SKM-1 (cell line): Measurements from ENCODE around the gene BMP3.
"Not testable (repeated sequence)": the region's sequence is repeated elsewhere in the genome, so short reads cannot be mapped to it uniquely, and the experiment has no call there.

Experiments
- DNase-seq: peaks from one replicate; lab custom pipeline; 2025; ENCODE audit not compliant: unreplicated experiment; lab: John Stamatoyannopoulos, UW

BMP3 gene

GRCh38 chr4:81030061-81030980 is at the start of gene BMP3:
BMP3 (plus strand) TSS chr4:81030708; CDS start chr4:81031285, 577 bp downstream.
- no peak for DNase-seq

GRCh38 chr4:80986011-80986410 is 44.5 kb upstream of the BMP3 start:
- no peak for DNase-seq

DNA sequence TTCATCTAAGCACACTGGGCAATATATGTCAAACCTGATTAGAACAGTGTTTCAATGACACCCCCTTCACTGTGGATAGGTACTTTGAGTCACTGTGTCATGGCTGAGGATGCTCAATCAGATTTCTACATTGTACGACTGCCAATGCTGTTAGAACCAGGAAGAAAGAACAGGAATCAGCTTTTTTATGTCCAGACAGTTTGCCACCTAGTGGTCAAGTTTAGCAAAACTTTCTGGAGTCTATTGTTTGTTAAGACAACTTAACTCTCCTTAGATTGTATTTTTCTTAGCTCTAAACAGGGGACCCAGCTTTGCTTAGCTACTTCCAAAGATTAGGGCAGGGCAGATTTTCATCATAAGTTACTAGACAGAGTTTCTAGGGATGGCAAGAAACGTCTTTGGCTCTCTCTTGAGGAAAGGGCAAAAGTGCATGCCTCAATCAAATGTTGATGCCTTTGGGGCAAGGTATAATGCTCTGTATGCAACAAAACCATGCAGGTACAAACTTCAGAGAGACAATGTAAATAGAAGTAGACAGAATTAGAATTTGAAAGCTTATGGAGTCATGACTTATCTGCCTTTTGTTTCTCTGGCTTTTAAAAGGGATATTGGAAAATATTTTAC is 40.5 kb upstream of the BMP3 start:
- DNase-seq = peak; percentile 73

DNA sequence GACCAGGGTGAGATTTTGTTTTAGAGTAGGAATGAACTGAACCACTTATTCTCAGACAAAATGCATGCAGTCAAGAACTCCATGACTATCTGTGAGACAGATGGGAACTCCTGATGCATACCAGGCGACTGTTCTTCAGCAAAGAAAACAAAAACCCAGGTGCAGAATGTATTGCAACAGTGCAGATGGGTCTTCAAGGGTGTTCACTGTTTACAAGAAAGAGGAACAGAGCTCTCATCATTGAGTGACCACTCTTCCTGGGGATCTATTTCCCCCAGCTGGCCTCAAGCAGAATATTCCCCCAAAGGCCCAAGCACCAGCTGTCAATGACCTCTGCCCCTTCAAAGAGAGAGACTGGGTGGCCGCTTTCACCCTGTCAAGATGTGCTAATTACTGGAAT is 39.7 kb upstream of the BMP3 start:
- DNase-seq = no peak

- DNase-seq = no peak
These were observed 30.6 kb upstream of the BMP3 start for GRCh38 chr4:80999943-81000342.

DNA sequence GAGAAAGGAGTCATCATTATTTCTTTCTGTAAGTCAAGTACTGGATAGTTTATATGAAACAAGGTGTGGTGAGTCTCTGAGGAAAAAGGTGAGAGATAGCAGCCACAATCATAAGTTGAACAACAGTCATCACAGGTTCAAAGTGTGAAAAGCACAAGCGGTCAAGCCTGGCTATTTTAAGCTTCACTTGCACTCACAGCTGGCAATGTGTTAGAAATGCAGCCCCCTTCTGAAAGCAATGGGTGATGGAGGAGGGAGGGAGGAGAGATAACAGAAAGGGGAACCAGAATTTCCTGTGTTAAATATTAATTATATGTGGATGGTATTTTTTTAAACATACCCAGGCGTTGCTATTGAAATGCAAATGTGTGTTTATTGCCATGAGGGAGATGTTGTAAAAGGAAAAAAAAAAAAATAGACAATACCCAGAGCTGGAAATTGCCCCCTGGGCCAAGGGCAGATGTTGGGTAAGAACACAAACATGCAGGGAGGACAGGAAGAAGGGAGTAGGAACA is 26.9 kb upstream of the BMP3 start:
- DNase-seq = no peak

- DNase-seq = no peak
These were observed 23.1 kb upstream of the BMP3 start for GRCh38 chr4:81007417-81007816.

DNA sequence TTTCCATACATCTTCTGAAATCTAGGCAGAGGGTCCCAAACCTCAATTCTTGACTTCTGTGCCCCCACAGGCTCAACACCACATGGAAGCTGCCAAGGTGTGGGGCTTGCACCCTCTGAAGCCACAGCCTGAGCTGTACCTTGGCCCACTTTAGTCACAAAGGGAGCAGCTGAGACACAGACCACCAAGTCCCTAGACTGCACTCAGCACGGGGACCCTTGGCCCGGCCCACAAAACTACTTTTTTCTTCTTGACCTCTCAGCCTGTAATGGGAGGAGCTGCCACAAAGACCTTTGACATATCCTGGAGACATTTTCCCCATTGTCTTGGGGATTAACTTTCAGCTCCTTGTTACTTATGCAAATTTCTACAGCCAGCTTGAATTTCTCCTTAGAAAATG is 13.9 kb upstream of the BMP3 start:
- DNase-seq = not testable (repeated sequence)

- no peak for DNase-seq
These were observed 11.5 kb upstream of the BMP3 start for GRCh38 chr4:81019006-81019405.

- DNase-seq = no peak
These were observed 9.2 kb upstream of the BMP3 start for GRCh38 chr4:81021142-81021944.

GRCh38 chr4:81021981-81022380 is 8.5 kb upstream of the BMP3 start:
- no peak for DNase-seq

DNA sequence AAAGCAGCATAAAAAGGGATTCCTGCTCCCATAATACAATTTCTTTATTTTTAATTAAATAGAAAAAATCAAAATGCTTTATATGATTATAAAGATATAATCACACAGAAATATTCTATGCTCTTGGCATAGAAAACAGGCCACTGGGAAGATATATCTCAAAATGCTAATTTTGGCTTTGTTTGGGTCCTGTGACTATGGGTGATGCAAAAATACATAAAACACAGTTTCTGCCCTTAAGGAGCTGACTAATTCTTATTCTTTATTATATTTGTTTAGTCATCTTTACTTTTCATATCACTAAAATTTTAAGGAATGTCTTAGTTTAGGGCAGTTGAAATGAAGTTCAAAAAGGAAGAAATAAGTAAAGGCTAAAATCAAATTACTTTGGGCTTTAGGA is 7.0 kb upstream of the BMP3 start:
- DNase-seq = no peak

GRCh38 chr4:81030981-81031791 is 678 bp downstream of the BMP3 start:
- DNase-seq = no peak

- no peak for DNase-seq
These were observed 1.5 kb downstream of the BMP3 start for GRCh38 chr4:81031796-81032551.

DNA sequence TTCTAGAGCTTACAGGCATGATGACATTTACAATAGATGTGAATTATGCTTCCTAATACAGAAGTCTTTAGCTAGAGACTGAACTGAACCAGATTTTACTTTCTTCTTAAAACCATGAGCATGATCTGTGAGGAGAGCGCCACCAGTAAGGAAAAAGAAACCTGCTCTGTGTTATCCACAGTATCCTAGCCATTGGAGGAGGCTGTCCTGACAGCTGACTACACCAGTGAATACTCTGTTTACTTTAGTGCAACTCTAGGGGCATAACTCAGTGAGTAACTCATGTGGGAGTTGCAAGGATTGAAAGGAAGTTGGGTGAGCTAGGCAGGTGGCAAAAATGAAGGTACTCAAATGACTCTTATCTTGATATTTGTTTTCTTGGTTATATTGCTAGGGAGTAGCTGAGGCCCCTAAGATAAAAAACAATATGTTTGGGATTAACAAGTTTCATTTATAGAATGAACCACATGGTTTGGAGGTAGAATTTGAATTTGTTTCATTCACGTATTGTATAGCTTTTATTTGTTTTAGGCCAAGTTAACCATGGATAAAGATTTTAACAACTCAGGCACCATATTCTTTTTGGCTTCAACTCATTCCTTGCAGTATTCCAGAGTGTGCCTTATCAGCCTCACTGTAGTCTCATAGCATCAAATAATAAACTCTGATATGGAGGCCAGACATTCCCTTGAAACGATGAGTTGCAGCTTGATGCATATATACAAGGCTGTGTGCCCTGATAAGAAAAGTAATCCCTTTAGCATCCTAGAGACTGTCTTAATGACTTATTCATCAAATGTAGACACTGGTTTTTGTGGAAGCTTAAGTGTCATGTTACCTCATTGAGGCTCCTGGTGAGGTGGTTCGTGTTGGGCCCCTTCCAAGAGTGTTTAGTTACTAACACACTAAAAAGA is 2.5 kb downstream of the BMP3 start:
- no peak for DNase-seq

- no peak for DNase-seq
These were observed 8.3 kb downstream of the BMP3 start for GRCh38 chr4:81038636-81039350.

DNA sequence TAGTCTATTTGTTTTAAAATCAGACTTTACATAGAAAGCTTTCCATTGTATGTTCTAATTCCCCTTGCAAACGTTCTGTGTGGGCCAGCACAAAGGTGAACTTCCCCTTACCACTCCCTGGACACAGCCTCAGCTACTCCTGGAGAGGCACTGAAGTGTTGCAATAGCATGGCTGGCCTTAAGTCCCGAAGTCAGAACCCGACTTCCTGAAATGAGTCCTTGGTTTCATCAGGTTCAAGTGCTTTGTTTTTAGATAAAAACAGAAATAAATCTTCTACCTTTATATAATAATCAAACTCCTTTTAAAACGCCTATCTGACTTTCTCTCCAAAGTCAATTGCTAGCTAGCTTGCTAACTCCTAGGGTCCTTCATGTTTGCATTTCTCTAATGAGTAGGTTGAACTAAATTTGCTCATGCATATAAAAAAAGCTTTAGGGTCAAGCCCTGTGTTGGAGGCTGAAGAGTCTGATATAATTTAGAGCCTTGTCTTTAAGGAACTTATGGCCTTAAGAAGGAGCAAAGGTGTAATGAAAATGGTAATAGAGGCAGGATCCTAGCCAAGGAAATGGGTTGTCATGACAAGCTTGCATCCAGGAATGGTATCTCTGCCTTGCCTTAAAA is 9.0 kb downstream of the BMP3 start:
- peak; percentile 58 for DNase-seq
